Tibial artery (tissue), 4 donors: ENCODE data around the gene CRYGN.

ENCODE experiments used
- DNase-seq, 2 donors: peaks; one replicate each; pipeline ENCODE4 v3.0.0-alpha.2; 2019
- H3K27ac ChIP-seq, 2 donors: fragments of 200-600 bp; sonication (generic) in 1 of 2; 1 replicate in 1 of 2; 2 replicates in 1 of 2; pipeline ENCODE4 v1.5.1; 2018 to 2019; ENCODE audit warnings: mild to moderate bottlenecking in 1 of 2
- H3K27me3 ChIP-seq, 2 donors: fragments of 200-600 bp; sonication (generic) in 1 of 2; one replicate each; pipeline versions ENCODE4 v1.5.1 to v1.6.0; 2016 to 2019
- H3K36me3 ChIP-seq, 3 donors: fragments of 200-600 bp; sonication (generic) in 2 of 3; one replicate each; pipeline ENCODE4 v1.5.1; 2016 to 2019; ENCODE audit warnings: mild to moderate bottlenecking in 2 of 3
- H3K4me1 ChIP-seq, 4 donors: fragments of 200-600 bp; sonication (generic) in 2 of 4; 1 replicate in 3 of 4; 2 replicates in 1 of 4; pipeline ENCODE4 v1.5.1; 2016 to 2019
- H3K4me3 ChIP-seq, 2 donors: fragments of 200-600 bp; sonication (generic) in 1 of 2; 1 replicate in 1 of 2; 2 replicates in 1 of 2; pipeline ENCODE4 v1.5.1; 2018 to 2019; ENCODE audit warnings: mild to moderate bottlenecking in 2 of 2
- H3K9me3 ChIP-seq, 3 donors: fragments of 200-600 bp; sonication (generic) in 1 of 3; one replicate each; pipeline ENCODE4 v1.5.1; 2016 to 2019
- CTCF ChIP-seq, 2 experiments: fragments of 200-600 bp in 1 of 2; fragments of 450-650 bp in 1 of 2; IDR thresholded peaks; one replicate each; pipeline ENCODE4 v1.5.1; 2017 to 2019; ENCODE audit warnings: antibody characterized with exemption in 2 of 2, mild to moderate bottlenecking in 1 of 2, moderate library complexity in 1 of 2
- intact Hi-C: fragments of 100-400 bp; cut with DNase I; formaldehyde crosslinking; loops from one replicate; pipeline ENCODE4 v1.15.0; 2023; ENCODE audit warnings: low total_unique reads

The CRYGN gene

GRCh38 chr7:151429237-151429559, 10.7 kb downstream of the CRYGN start:
- Histone ChIP-seq H3K36me3 (no peaks in the 10 kb centered on the region), H3K27me3 (no peaks in the 10 kb centered on the region), H3K4me3 (no peak overlapping the region), H3K4me1 (peaks cover 0 to 57% (median 48%) of the 10 kb centered on the region in 4 donors), H3K27ac (peak overlapping the region; percentile 82 to 86), H3K9me3 (no peaks in the 10 kb centered on the region)
- intact Hi-C loops, result no loop called here
- no peak for TF ChIP-seq CTCF (IDR thresholded peaks at IDR 0.05)
- no peak for DNase-seq

GRCh38 chr7:151428378-151429236, 11.3 kb downstream of the CRYGN start:
- peak overlapping the region; percentile 82 to 86 for H3K27ac ChIP-seq

GRCh38 chr7:151427705-151428377, 12.1 kb downstream of the CRYGN start:
- Histone ChIP-seq H3K27me3 (no peaks in the 10 kb centered on the region), H3K9me3 (no peaks in the 10 kb centered on the region), H3K4me1 (peaks cover 0 to 54% (median 48%) of the 10 kb centered on the region in 4 donors), H3K36me3 (no peaks in the 10 kb centered on the region), H3K27ac (peak overlapping the region; percentile 82 to 86), H3K4me3 (no peak overlapping the region)
- DNase-seq, result no peak
- no peak for TF ChIP-seq CTCF (IDR thresholded peaks at IDR 0.05)
- intact Hi-C loops, result loop anchor here (2.0 kb wide), 1 partner anchor 13 kb away; the partner anchor contains the start of gene CRYGN

More at GRCh38 chr7:151428378-151429236, 11.3 kb downstream of the CRYGN start:
- no peaks in the 10 kb centered on the region for H3K27me3 ChIP-seq
- no peaks in the 10 kb centered on the region for H3K9me3 ChIP-seq
- H3K4me1 ChIP-seq, result peaks cover 0 to 54% (median 48%) of the 10 kb centered on the region in 4 donors
- peak in 1 of 2 donors; percentile 64 for DNase-seq
- no peak for TF ChIP-seq CTCF (IDR thresholded peaks at IDR 0.05)
- H3K36me3 ChIP-seq, result no peaks in the 10 kb centered on the region
- intact Hi-C loops, result no loop called here
- no peak overlapping the region for H3K4me3 ChIP-seq

- peak overlapping the region in 1 of 2 donors; percentile 36 for H3K4me3 ChIP-seq
- H3K36me3 ChIP-seq, result no peaks in the 10 kb centered on the region
- peak in 1 of 2 donors; percentile 69 for DNase-seq
- H3K9me3 ChIP-seq, result peaks cover 0 to 4% (median 0%) of the 10 kb centered on the region in 3 donors
- H3K27ac ChIP-seq, result peak overlapping the region; percentile 82 to 86
- TF ChIP-seq CTCF (IDR thresholded peaks at IDR 0.05), result no peak
- H3K27me3 ChIP-seq, result no peaks in the 10 kb centered on the region
- peaks cover 0 to 54% (median 48%) of the 10 kb centered on the region in 4 donors for H3K4me1 ChIP-seq
- intact Hi-C loops, result loop anchor here (2.0 kb wide), 1 partner anchor 14 kb away; the partner anchor contains the start of gene CRYGN
Observed at GRCh38 chr7:151426904-151427704, 12.8 kb downstream of the CRYGN start.

- Histone ChIP-seq H3K4me1 (peaks cover 0 to 54% (median 48%) of the 10 kb centered on the region in 4 donors), H3K9me3 (peaks cover 0 to 4% (median 0%) of the 10 kb centered on the region in 3 donors), H3K36me3 (no peaks in the 10 kb centered on the region), H3K4me3 (peak overlapping the region; percentile 23 to 36), H3K27ac (peak overlapping the region; percentile 82 to 86), H3K27me3 (no peaks in the 10 kb centered on the region)
- TF ChIP-seq CTCF (IDR thresholded peaks at IDR 0.05), result no peak
- DNase-seq, result peak; percentile 85 to 94
- intact Hi-C loops, result loop anchor here (2.0 kb wide), 1 partner anchor 14 kb away; the partner anchor contains the start of gene CRYGN
Observed at GRCh38 chr7:151426441-151426903, 13.5 kb downstream of the CRYGN start.
